ENCODE measurements around the gene NFIA.

The NFIA gene

GRCh38 chr1:61083807-61084440 lies 1.6 kb downstream of the NFIA start:
- peak; percentile 30 for DNase-seq (ENCODE audit: low spot score)

- DNase-seq (ENCODE audit: low spot score): peak; percentile 13
Observed at GRCh38 chr1:61084491-61085031, 2.2 kb downstream of the NFIA start.

- DNase-seq (ENCODE audit: low spot score): peak; percentile 4
Observed at GRCh38 chr1:61085206-61085982, 3.0 kb downstream of the NFIA start.

- no peak for DNase-seq (ENCODE audit: low spot score)
Observed at GRCh38 chr1:61085983-61086644, 3.8 kb downstream of the NFIA start.

GRCh38 chr1:61087571-61087970 lies 5.2 kb downstream of the NFIA start:
- DNase-seq (ENCODE audit: low spot score): no peak

- no peak for DNase-seq (ENCODE audit: low spot score)
Observed at GRCh38 chr1:61088163-61088974, 6.0 kb downstream of the NFIA start.

GRCh38 chr1:61089338-61089737 lies 7.0 kb downstream of the NFIA start:
- DNase-seq (ENCODE audit: low spot score): no peak

GRCh38 chr1:61089741-61090140 lies 7.4 kb downstream of the NFIA start:
- DNase-seq (ENCODE audit: low spot score): no peak

- DNase-seq (ENCODE audit: low spot score): no peak
Observed at GRCh38 chr1:61090546-61091202, 8.3 kb downstream of the NFIA start.

GRCh38 chr1:61091455-61091854 lies 9.1 kb downstream of the NFIA start:
- DNase-seq (ENCODE audit: low spot score): no peak

- DNase-seq (ENCODE audit: low spot score): no peak
Observed at GRCh38 chr1:61092642-61093041, 10.3 kb downstream of the NFIA start.

- no peak for DNase-seq (ENCODE audit: low spot score)
Observed at GRCh38 chr1:61093525-61094137, 11.3 kb downstream of the NFIA start.

GRCh38 chr1:61094677-61095469 lies 12.5 kb downstream of the NFIA start:
- DNase-seq (ENCODE audit: low spot score): no peak

GRCh38 chr1:61095470-61095812 lies 13.1 kb downstream of the NFIA start:
- no peak for DNase-seq (ENCODE audit: low spot score)

GRCh38 chr1:61097317-61097716 lies 15.0 kb downstream of the NFIA start:
- peak; percentile 72 for DNase-seq (ENCODE audit: low spot score)

- no peak for DNase-seq (ENCODE audit: low spot score)
Observed at GRCh38 chr1:61097722-61098121, 15.4 kb downstream of the NFIA start.

- DNase-seq (ENCODE audit: low spot score): no peak
Observed at GRCh38 chr1:61098333-61098732, 16.0 kb downstream of the NFIA start.

- DNase-seq (ENCODE audit: low spot score): no peak
Observed at GRCh38 chr1:61098906-61099437, 16.6 kb downstream of the NFIA start.

- DNase-seq (ENCODE audit: low spot score): no peak
Observed at GRCh38 chr1:61100578-61100977, 18.2 kb downstream of the NFIA start.

GRCh38 chr1:61101536-61101935 lies 19.2 kb downstream of the NFIA start:
- DNase-seq (ENCODE audit: low spot score): no peak

All from kidney tubule cell (primary cell).